ENCODE data around the gene AFAP1.

The AFAP1 gene

GRCh38 chr4:7802093-7802726 is 137.5 kb downstream of the AFAP1 start:
- DNase-seq (ENCODE audit: low spot score) = peak; percentile 54

- no peak for DNase-seq (ENCODE audit: low spot score)
These were observed 138.0 kb downstream of the AFAP1 start for GRCh38 chr4:7801641-7802040.

- DNase-seq (ENCODE audit: low spot score) = no peak
These were observed 138.7 kb downstream of the AFAP1 start for GRCh38 chr4:7801001-7801400.

- DNase-seq (ENCODE audit: low spot score) = no peak
These were observed 139.3 kb downstream of the AFAP1 start for GRCh38 chr4:7800410-7800809.

GRCh38 chr4:7799736-7800135 is 139.9 kb downstream of the AFAP1 start:
- DNase-seq (ENCODE audit: low spot score) = no peak

GRCh38 chr4:7799306-7799705 is 140.4 kb downstream of the AFAP1 start:
- no peak for DNase-seq (ENCODE audit: low spot score)

GRCh38 chr4:7798178-7798995 is 141.3 kb downstream of the AFAP1 start:
- no peak for DNase-seq (ENCODE audit: low spot score)

- no peak for DNase-seq (ENCODE audit: low spot score)
These were observed 142.3 kb downstream of the AFAP1 start for GRCh38 chr4:7797330-7797729.

GRCh38 chr4:7795983-7796382 is 143.7 kb downstream of the AFAP1 start:
- DNase-seq (ENCODE audit: low spot score) = no peak

GRCh38 chr4:7793186-7793585 is 146.5 kb downstream of the AFAP1 start:
- DNase-seq (ENCODE audit: low spot score) = no peak

- DNase-seq (ENCODE audit: low spot score) = no peak
These were observed 147.0 kb downstream of the AFAP1 start for GRCh38 chr4:7792616-7793015.

- no peak for DNase-seq (ENCODE audit: low spot score)
These were observed 148.7 kb downstream of the AFAP1 start for GRCh38 chr4:7790999-7791398.

- DNase-seq (ENCODE audit: low spot score) = no peak
These were observed 149.6 kb downstream of the AFAP1 start for GRCh38 chr4:7790023-7790422.

- no peak for DNase-seq (ENCODE audit: low spot score)
These were observed 150.8 kb downstream of the AFAP1 start for GRCh38 chr4:7788694-7789425.

GRCh38 chr4:7788193-7788592 is 151.5 kb downstream of the AFAP1 start:
- no peak for DNase-seq (ENCODE audit: low spot score)

GRCh38 chr4:7787681-7788141 is 151.9 kb downstream of the AFAP1 start:
- DNase-seq (ENCODE audit: low spot score) = no peak

GRCh38 chr4:7787067-7787466 is 152.6 kb downstream of the AFAP1 start:
- DNase-seq (ENCODE audit: low spot score) = no peak

GRCh38 chr4:7786517-7786916 is 153.1 kb downstream of the AFAP1 start:
- no peak for DNase-seq (ENCODE audit: low spot score)

- DNase-seq (ENCODE audit: low spot score) = no peak
These were observed 153.6 kb downstream of the AFAP1 start for GRCh38 chr4:7786040-7786439.

GRCh38 chr4:7785017-7785416 is 154.6 kb downstream of the AFAP1 start:
- DNase-seq (ENCODE audit: low spot score) = no peak

- DNase-seq (ENCODE audit: low spot score) = no peak
These were observed 155.4 kb downstream of the AFAP1 start for GRCh38 chr4:7784131-7784870.

- no peak for DNase-seq (ENCODE audit: low spot score)
These were observed 156.1 kb downstream of the AFAP1 start for GRCh38 chr4:7783541-7783940.
